KBM-7 (cell line): ENCODE data around the gene MOGAT3.
A peak's percentile ranks its signal among the peaks of the same experiment; 100 is the strongest.

ENCODE experiments used
- DNase-seq: peaks from one replicate; pipeline ENCODE4 v3.0.0-alpha.2; 2015
- in situ Hi-C: fragments of 300-500 bp; cut with MboI; formaldehyde crosslinking; loops from 2 replicates; pipeline ENCODE4 v1.14.3; 2020; ENCODE audit warnings: low sequenced_read_pairs, low pct_unique_long_range_greater_than_20kb, mixed read lengths

Gene MOGAT3

GRCh38 chr7:101165075-101165957 is 35.5 kb downstream of the MOGAT3 start, which contains the start of gene VGF:
TSS of gene VGF (minus strand) at chr7:101165569. CDS start at chr7:101164843, 726 bp downstream.
- peak; percentile 96 for DNase-seq
- in situ Hi-C loops = no loop called here

- in situ Hi-C loops = no loop called here
- no peak for DNase-seq
These were observed 36.6 kb downstream of the MOGAT3 start for GRCh38 chr7:101164071-101164840.

GRCh38 chr7:101163279-101164070 is 37.4 kb downstream of the MOGAT3 start:
- DNase-seq = peak; percentile 64
- in situ Hi-C loops = no loop called here

- peak; percentile 53 for DNase-seq
- in situ Hi-C loops = no loop called here
These were observed 38.1 kb downstream of the MOGAT3 start for GRCh38 chr7:101162551-101163278.

GRCh38 chr7:101161692-101162471 is 39.0 kb downstream of the MOGAT3 start:
- in situ Hi-C loops = no loop called here

GRCh38 chr7:101160910-101161309 is 39.9 kb downstream of the MOGAT3 start:
- no peak for DNase-seq
- in situ Hi-C loops = no loop called here

More at GRCh38 chr7:101161692-101162471, 39.0 kb downstream of the MOGAT3 start:
- no peak for DNase-seq

- in situ Hi-C loops = no loop called here
- DNase-seq = no peak
These were observed 40.9 kb downstream of the MOGAT3 start for GRCh38 chr7:101159696-101160674.

- no peak for DNase-seq
- in situ Hi-C loops = no loop called here
These were observed 43.8 kb downstream of the MOGAT3 start for GRCh38 chr7:101156866-101157589.

GRCh38 chr7:101156277-101156676 is 44.6 kb downstream of the MOGAT3 start:
- DNase-seq = no peak
- in situ Hi-C loops = no loop called here

GRCh38 chr7:101155303-101155702 is 45.5 kb downstream of the MOGAT3 start:
- DNase-seq = no peak
- in situ Hi-C loops = no loop called here

- in situ Hi-C loops = no loop called here
- DNase-seq = no peak
These were observed 46.1 kb downstream of the MOGAT3 start for GRCh38 chr7:101154693-101155102.

GRCh38 chr7:101153969-101154692 is 46.7 kb downstream of the MOGAT3 start, which contains the start of gene AP1S1:
TSS of gene AP1S1 (plus strand) at chr7:101154476. CDS start at chr7:101154515, 39 bp downstream.
- in situ Hi-C loops = no loop called here
- peak; percentile 98 for DNase-seq

GRCh38 chr7:101151908-101152651 is 48.8 kb downstream of the MOGAT3 start:
- in situ Hi-C loops = no loop called here
- DNase-seq = no peak
